Esophagus muscularis mucosa (tissue), 3 donors: ENCODE measurements around the gene PPP3CA.

Experiments
- CTCF ChIP-seq, 3 experiments: fragments of 200-600 bp in 2 of 3; fragments of 450-650 bp in 1 of 3; sonication (generic) in 2 of 3; IDR thresholded peaks; one replicate each; pipeline ENCODE4 v1.5.1; 2017 to 2019; ENCODE audit warnings: antibody characterized with exemption in 3 of 3, mild to moderate bottlenecking in 2 of 3, moderate library complexity in 1 of 3
- POLR2A ChIP-seq: fragments of 450-650 bp; IDR thresholded peaks from one replicate; pipeline ENCODE4 v1.6.1; 2017; ENCODE audit warnings: antibody characterized with exemption, moderate library complexity, mild to moderate bottlenecking, low read depth

- no peak for TF ChIP-seq CTCF (IDR thresholded peaks at IDR 0.05)
- TF ChIP-seq POLR2A, result no peak
Measured at GRCh38 chr4:101299899-101300540, 47.3 kb downstream of the PPP3CA start.
